MM.1S (cell line): ENCODE results near the gene SMO.

Experiments used
- CTCF ChIP-seq: fragments of 300-600 bp; sonication (generic); IDR thresholded peaks from 2 replicates; pipeline ENCODE4 v1.5.1; 2016; ENCODE audit warnings: antibody characterized with exemption, low read length, mixed read lengths
- EZH2 ChIP-seq: fragments of 300-600 bp; sonication (generic); optimal IDR thresholded peaks from 2 replicates; pipeline ENCODE3; 2017; ENCODE audit warnings: low read depth, mild to moderate bottlenecking, antibody characterized with exemption, low read length, mixed read lengths

GRCh38 chr7:129255800-129256199, 67.4 kb downstream of the SMO start:
- no peak for TF ChIP-seq CTCF
- TF ChIP-seq EZH2 = no peak
